Endothelial cell of umbilical vein (primary cell): ENCODE results near the gene CEP128. TPM values are rescaled to one million over a fixed set of nuclear protein-coding genes. Genes with fewer than 3 reads are reported as not detected.

Experiments used
- BruUV-seq: library from RNA; stranded (reverse); fragments of 400-500 nt; replicated peaks from 2 replicates; lab custom pipeline; 2021; lab: Mats Ljungman, UMichigan
- CTCF ChIA-PET: fragments of 300-600, 350-600 bp; sonication (Branson Sonifier 250); formaldehyde crosslinking; loops from one replicate; lab custom pipeline; 2021; ENCODE audit warnings: antibody characterized with exemption, inconsistent platforms; lab: Charles Lee
- POLR2A ChIA-PET: fragments of 300-600, 350-600 bp; sonication (Branson Sonifier 250); formaldehyde crosslinking; loops from one replicate; lab custom pipeline; 2021; ENCODE audit warnings: antibody characterized with exemption, inconsistent platforms; lab: Charles Lee
- DNase-seq: peaks from one replicate; pipeline ENCODE4 v3.0.0-alpha.2; 2011; ENCODE audit warnings: low read depth, low spot score
- FAIRE-seq: peaks from 2 replicates; lab custom pipeline; 2011; peaks lifted over from hg19 to GRCh38; lab: Jason Lieb, UNC
- H2AFZ ChIP-seq: 2 replicates; pipeline ENCODE4 v1.6.0; 2012; ENCODE audit warnings: low read depth, low read length, control low read depth, inconsistent platforms
- H3K27ac ChIP-seq: 2 replicates; pipeline ENCODE4 v1.5.1; 2011; ENCODE audit warnings: low read depth, mild to moderate bottlenecking, control low read depth, low read length, moderate library complexity; ENCODE audit not compliant: insufficient read depth
- H3K27me3 ChIP-seq, 2 experiments: 2 replicates each; pipeline versions ENCODE4 v1.6.0 to v1.6.1; 2011; ENCODE audit warnings: low read length in 2 of 2, mixed read lengths in 1 of 2; ENCODE audit not compliant: control insufficient read depth in 2 of 2, insufficient read depth in 2 of 2
- H3K36me3 ChIP-seq, 2 experiments: 2 replicates in 1 of 2; 3 replicates in 1 of 2; pipeline ENCODE4 v1.5.1; 2011; ENCODE audit warnings: low read length in 2 of 2, mild to moderate bottlenecking in 1 of 2, moderate library complexity in 1 of 2; ENCODE audit not compliant: control insufficient read depth in 2 of 2, insufficient read depth in 2 of 2; ENCODE audit errors: extremely low read depth in 1 of 2
- H3K4me1 ChIP-seq: 3 replicates; pipeline ENCODE4 v1.5.1; 2011; ENCODE audit warnings: mild to moderate bottlenecking, low read length; ENCODE audit not compliant: control insufficient read depth, insufficient read depth; ENCODE audit errors: extremely low read depth
- H3K4me2 ChIP-seq: 2 replicates; pipeline ENCODE4 v1.6.1; 2011; ENCODE audit warnings: low read length, control low read depth, mixed read lengths; ENCODE audit not compliant: insufficient read depth
- H3K4me3 ChIP-seq, 3 experiments: fragments of 200-600 bp in 1 of 3; sonication (generic), shearing (Covaris generic) in 1 of 3; replicated peaks in 1 of 3; 2 replicates each; pipeline ENCODE4 v1.5.1; 2011 to 2016; ENCODE audit warnings: control low read depth in 3 of 3, low read length in 3 of 3, mild to moderate bottlenecking in 2 of 3, inconsistent platforms in 1 of 3, low read depth in 1 of 3, moderate library complexity in 1 of 3; ENCODE audit not compliant: insufficient read depth in 1 of 3
- H3K79me2 ChIP-seq: 2 replicates; pipeline ENCODE4 v1.6.0; 2012; ENCODE audit warnings: low read length, inconsistent platforms; ENCODE audit not compliant: control insufficient read depth, insufficient read depth
- H3K9ac ChIP-seq: replicated peaks from 2 replicates; pipeline ENCODE3; 2011; ENCODE audit warnings: low read length, control low read depth; ENCODE audit not compliant: insufficient read depth; ENCODE audit errors: extremely low read depth
- H3K9me1 ChIP-seq: replicated peaks from 3 replicates; pipeline ENCODE4 v1.6.0; 2011; ENCODE audit warnings: mild to moderate bottlenecking, low read length; ENCODE audit not compliant: control insufficient read depth, insufficient read depth; ENCODE audit errors: extremely low read depth
- H3K9me3 ChIP-seq: replicated peaks from 2 replicates; pipeline ENCODE4 v1.5.1; 2012; ENCODE audit warnings: low read length, inconsistent platforms; ENCODE audit not compliant: control insufficient read depth, insufficient read depth
- H4K20me1 ChIP-seq: replicated peaks from 2 replicates; pipeline ENCODE3; 2011; ENCODE audit warnings: mild to moderate bottlenecking, low read length; ENCODE audit not compliant: control insufficient read depth, insufficient read depth; ENCODE audit errors: extremely low read depth
- CTCF ChIP-seq, 2 donors: IDR thresholded peaks; 1 replicate in 1 of 2; 2 replicates in 1 of 2; pipeline ENCODE4 v1.5.1; 2011; ENCODE audit warnings: low read length in 2 of 2, mild to moderate bottlenecking in 2 of 2, moderate library complexity in 2 of 2, control low read depth in 1 of 2, inconsistent platforms in 1 of 2, low read depth in 1 of 2; ENCODE audit not compliant: insufficient read depth in 1 of 2; ENCODE audit errors: extremely low read depth in 1 of 2
- EZH2 ChIP-seq: IDR thresholded peaks from 2 replicates; pipeline ENCODE4 v1.6.1; 2012; ENCODE audit warnings: borderline replicate concordance, low read depth, mild to moderate bottlenecking, moderate library complexity, low read length, inconsistent platforms; ENCODE audit not compliant: severe bottlenecking
- FOS ChIP-seq: IDR thresholded peaks from 2 replicates; pipeline ENCODE4 v1.6.1; 2011; ENCODE audit warnings: mild to moderate bottlenecking, low read length, moderate library complexity, borderline replicate concordance; ENCODE audit not compliant: insufficient read depth
- GATA2 ChIP-seq: IDR thresholded peaks from 2 replicates; pipeline ENCODE4 v1.7.0; 2011; ENCODE audit warnings: low read depth, mild to moderate bottlenecking, moderate library complexity, mixed read lengths, low read length; ENCODE audit not compliant: insufficient read length, insufficient read depth
- JUN ChIP-seq: IDR thresholded peaks from 2 replicates; pipeline ENCODE4 v1.6.1; 2011; ENCODE audit warnings: borderline replicate concordance, low read depth; ENCODE audit not compliant: insufficient read length, insufficient read depth
- MYC ChIP-seq: IDR thresholded peaks from one replicate; pipeline ENCODE4 v1.6.1; 2011; ENCODE audit warnings: mild to moderate bottlenecking, low read depth, low read length
- POLR2A ChIP-seq: IDR thresholded peaks from 2 replicates; pipeline ENCODE4 v1.6.1; 2012; ENCODE audit warnings: low read depth, mild to moderate bottlenecking, control low read depth, low read length
- POLR2AphosphoS5 ChIP-seq: IDR thresholded peaks from 2 replicates; pipeline ENCODE4 v1.6.1; 2012; ENCODE audit warnings: low read depth, mild to moderate bottlenecking, control low read depth, low read length, moderate library complexity; ENCODE audit not compliant: insufficient read depth
- dilution Hi-C: fragments of 300-500 bp; cut with MboI; formaldehyde crosslinking; loops from one replicate; pipeline ENCODE4 v1.15.0; 2019; ENCODE audit warnings: low sequenced_read_pairs; ENCODE audit not compliant: extremely low pct_ligation_motif_present
- intact Hi-C: fragments of 100-400 bp; cut with micrococcal nuclease; formaldehyde crosslinking; loops from one replicate; pipeline ENCODE4 v1.10.0; 2022
- polyA plus RNA-seq, 4 experiments: library from polyadenylated mRNA; depleted of rRNA in 3 of 4; stranded (reverse) in 3 of 4; unstranded in 1 of 4; fragments of >200 nt; gene quantifications; 2 replicates each; pipeline versions ENCODE4 v1.2.1 to v1.2.3, GENCODE V29; 2011 to 2012; ENCODE audit warnings: missing spikeins in 1 of 4
- total RNA-seq: library from RNA; stranded (reverse); gene quantifications from 2 replicates; pipeline ENCODE4 v1.2.3, GENCODE V29; 2021
- TF ChIP-seq, protein P1 (sequence below): IDR thresholded peaks from 2 replicates; pipeline ENCODE4 v1.6.1; 2011; ENCODE audit not compliant: insufficient read depth, insufficient read length

CEP128 gene
- total and polyA plus RNA-seq, 2 donors (not counting 3 experiments of a cell fraction or from before 2014, with no cell fraction given), result 0.91 to 23.7 TPM

GRCh38 chr14:80956102-80956501 lies 14.6 kb upstream of the CEP128 start:
- H3K79me2 ChIP-seq, result no peaks in the 10 kb centered on the region
- H3K4me3 ChIP-seq, result no peak overlapping the region
- ChIA-PET CTCF (interaction anchor here (0.9 to 7.8 kb wide), 11 partner anchors 13 to 508 kb away, joined by 3 to 99 read pairs (median 3); no protein-coding TSS in a partner anchor), POLR2A (interaction anchor here (1.0 kb wide), 1 partner anchor 263 kb away, joined by 3 read pairs; no protein-coding TSS in a partner anchor)
- H3K4me1 ChIP-seq, result peaks cover 4% of the 10 kb centered on the region
- dilution Hi-C loops, result no loop called here
- intact Hi-C loops, result no loop called here
- no peaks in the 10 kb centered on the region for H3K9me3 ChIP-seq
- TF ChIP-seq, protein P1, sequence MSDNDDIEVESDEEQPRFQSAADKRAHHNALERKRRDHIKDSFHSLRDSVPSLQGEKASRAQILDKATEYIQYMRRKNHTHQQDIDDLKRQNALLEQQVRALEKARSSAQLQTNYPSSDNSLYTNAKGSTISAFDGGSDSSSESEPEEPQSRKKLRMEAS, result no peak
- TF ChIP-seq EZH2 (no peak), GATA2 (no peak), FOS (no peak), CTCF (IDR thresholded peaks at IDR 0.05; ENCODE audit: extremely low read depth in 1 of 2, insufficient read depth in 1 of 2, low read depth in 1 of 2, low read length in 2 of 2) (no peak), MYC (no peak), POLR2A (no peak), JUN (no peak), POLR2AphosphoS5 (no peak)
- no peaks in the 10 kb centered on the region for H3K36me3 ChIP-seq
- no TSS peak for BruUV-seq
- no peak overlapping the region for H3K4me2 ChIP-seq
- DNase-seq, result no peak
- peaks cover 22 to 52% of the 10 kb centered on the region in 2 experiments for H3K27me3 ChIP-seq
- FAIRE-seq, result no peak
- no peak overlapping the region for H2AFZ ChIP-seq
- no peak overlapping the region for H3K9ac ChIP-seq
- H3K27ac ChIP-seq, result no peak overlapping the region
- no peaks in the 10 kb centered on the region for H4K20me1 ChIP-seq
- no peaks in the 10 kb centered on the region for H3K9me1 ChIP-seq
